NCI-H1092 treated with DMSO at 0.1 percent for 48 hours (cell line): ENCODE results near the gene SIMC1.

Experiments used
- DNase-seq: peaks from one replicate; lab custom pipeline; 2025; lab: John Stamatoyannopoulos, UW

Gene SIMC1

DNA sequence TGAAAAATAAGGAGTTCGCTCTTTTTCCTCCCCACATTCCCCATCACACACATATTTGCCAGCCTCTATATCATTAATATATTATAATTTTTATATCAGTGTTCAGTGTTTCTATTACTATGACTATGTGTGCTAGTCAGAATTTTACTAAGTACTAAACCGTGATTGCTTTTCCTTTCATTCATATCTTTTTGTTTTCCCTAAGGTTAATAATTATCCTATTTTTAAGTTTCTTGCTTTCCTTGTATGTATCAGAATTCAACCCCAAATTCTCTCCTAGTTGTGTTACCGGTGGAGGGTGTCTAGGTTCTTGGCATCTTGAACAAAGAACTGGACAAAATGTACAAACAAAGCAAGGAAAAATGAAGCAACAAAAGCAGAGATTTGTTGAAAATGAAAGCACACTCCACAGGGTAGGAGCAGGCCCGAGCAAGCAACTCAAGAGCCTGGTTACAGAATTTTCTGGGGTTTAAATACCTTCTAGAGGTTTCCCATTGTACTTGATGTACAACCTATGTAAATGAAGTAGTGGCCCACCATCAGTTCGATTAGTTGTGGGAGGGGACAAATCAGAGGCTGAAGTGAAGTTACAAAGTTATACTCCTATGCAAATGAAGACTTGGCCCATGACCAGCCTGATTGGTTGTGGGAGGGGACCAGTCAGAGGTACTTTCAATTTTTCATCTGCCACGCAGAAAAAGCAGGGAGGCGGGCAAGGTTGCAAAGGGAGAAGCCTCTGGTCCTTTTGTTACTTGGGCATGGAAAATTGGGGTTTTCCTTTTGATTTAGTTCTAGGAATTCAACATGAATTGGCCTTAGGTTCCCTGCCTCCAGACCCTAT lies 79.5 kb downstream of the SIMC1 start:
- DNase-seq = no peak

DNA sequence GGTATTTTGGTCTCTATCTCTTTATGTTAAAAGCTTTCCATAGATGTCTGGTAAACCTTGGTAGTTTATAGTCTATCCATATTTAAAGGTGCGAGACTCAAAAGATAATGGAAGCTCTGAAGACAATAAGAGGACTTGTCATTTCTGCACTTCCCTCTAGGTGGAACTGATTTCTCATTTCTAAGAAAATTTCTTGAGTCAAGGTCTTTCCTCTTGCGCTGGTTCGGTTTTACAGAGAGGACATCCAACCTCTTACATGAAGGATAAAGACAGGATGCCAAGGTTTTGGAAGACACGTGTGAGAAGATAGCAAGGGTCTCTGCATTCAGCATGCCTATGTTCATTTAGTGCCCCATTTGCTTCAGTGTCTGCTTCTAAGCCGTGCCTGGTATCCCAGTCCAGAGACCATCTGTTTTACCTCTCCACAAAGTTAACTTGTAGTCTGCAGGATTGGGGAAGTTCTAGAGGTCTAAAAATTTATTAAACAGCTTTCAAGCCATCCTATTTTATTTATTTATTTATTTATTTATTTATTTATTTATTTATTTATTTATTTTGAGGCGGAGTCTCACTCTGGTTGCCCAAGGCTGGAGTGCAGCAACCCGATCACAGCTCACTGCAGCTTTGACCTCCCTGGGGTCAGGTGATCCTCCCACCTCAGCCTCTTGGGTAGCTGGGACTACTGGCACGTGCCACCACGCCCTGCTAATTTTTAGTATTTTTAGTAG lies 81.8 kb downstream of the SIMC1 start:
- no peak for DNase-seq

DNA sequence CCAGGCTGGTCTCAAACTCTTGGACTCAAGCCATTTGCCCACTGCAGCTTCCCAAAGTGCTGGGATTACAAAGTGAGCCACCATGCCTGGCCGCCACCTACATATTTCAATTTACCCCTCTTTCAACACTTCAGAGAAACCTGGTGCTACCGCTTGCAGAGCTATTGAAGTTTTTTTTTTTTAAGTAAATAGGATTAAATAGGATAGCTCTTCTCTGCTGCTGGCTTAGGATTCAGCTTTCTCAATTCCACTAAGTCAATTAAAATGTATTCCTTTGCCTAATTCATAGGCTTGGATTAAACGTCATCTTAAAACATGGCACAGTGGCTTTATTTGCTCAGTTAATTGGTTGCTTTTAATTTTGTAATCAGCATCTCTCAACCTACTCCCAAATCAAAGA lies 82.4 kb downstream of the SIMC1 start:
- DNase-seq = no peak

DNA sequence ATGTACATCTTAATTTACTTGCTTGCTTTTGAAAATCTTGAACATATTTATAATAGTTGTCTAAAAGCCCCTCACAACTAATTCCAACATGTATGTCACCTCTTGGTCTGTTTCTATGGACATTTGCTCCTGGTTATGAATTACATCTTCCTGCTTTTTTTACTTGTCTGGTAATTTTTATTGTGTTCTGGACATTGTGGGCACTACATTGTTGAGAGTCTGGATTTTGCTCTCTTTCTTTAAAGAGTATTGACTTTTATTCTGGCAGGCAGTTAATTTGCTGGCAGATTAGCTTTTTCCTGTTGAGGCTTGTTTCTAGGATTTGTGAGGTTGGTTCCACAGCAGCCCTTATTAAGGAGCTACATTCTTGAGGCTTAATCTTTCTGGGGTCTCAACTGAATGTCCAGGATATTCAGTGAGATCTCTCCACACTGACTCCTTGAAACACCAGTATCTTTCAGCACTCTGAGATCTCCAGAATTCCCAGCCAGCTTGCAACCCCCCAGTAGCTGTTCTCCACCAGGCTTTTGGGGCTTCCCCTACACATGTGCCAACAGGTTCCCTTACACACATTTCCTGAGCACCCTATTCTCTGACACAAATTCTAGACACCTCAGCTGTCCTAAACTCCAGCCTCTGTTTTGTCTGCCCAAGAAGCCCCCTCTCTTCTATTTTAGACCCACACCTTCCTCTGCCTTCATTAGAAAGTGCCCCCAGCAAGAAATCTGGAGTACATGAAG lies 96.0 kb downstream of the SIMC1 start:
- DNase-seq = no peak

DNA sequence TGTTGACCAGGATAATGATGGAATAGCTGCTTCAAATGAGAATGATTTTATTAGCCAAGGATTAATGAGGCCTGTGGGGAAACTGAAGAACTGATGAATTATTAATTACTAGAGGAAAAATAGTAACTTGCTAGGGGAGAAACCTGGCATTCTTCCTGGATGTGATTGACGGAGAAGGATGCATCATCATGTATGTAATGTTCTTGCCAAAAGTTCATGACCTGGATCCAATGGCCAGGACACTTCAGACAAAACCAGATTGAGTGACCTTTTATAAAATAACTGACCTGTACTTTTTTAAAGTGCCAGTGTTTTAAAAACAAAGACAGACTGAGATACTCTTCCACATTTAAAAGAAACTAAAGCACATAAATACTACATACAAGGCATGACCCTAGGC lies 99.7 kb downstream of the SIMC1 start:
- DNase-seq = no peak

DNA sequence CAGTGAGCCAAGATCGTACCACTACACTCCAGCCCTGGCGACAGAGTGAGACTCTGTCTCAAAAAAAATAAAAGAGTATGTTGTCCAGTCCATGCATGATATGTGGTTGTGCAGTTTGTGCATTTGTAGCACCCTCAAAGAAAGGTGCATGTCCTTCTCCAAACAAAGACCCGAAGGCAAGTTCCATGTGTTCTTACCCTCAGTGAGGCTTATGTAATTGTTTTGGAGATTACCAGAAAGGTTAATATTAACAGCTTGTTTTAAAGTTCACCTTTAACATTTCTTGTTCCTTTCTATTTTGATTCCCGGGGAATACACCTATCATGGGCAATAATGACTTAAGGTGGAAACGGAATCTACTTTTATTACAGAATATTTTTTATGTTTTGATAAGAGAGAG lies 101.1 kb downstream of the SIMC1 start:
- no peak for DNase-seq

DNA sequence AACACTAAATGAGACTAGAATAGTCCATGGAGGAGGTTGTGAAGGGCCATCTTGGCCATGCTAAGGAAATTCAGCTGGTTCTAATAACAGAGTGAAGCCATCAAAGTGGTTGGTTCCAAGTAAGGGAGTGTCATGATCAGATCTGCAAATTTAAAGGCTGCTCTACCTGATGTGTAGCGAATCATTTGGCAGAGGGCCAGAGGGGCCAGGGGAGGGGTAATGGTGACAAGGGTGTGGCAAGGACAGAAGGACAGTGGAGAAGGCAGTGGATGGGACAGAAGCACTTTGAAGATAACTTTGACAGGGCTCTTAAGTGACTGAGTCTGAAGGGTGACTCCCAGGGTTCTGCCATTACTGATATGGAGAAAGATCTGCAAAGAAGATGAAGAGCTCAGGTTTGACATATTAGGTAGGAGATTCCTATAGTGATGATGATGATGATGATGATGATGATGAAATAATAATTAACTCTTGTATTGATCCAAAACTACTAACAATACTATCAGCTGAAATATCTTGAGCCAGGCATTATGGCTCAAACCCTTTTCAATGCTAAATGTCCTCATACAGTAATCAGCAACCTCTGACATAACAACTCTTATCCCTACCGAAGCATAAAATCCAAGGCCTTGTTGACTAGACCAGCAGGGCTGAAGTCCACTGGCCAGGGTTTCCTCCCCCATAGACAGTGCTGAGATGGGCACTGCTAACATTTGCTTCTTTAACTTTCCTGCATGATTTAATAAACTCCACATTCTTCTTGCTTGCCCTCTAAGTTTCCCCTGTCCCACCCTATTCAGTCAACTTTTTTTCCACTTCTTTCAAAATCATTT lies 103.3 kb downstream of the SIMC1 start:
- DNase-seq = no peak

DNA sequence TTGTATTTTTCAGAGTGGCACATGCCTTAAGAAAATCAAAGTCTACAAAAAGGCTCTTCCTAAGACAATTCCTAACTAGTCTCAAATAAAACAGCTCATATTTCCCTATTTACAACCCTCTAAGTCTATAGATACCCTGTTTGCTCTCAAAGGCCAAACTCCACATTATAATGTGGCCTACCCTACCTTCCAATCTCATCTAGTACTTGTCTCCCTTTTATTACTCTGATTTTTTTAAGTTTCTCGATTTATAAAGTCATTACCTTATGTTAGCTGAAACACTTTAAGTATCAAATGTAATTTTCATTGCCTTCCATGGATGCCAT lies 103.9 kb downstream of the SIMC1 start:
- no peak for DNase-seq

DNA sequence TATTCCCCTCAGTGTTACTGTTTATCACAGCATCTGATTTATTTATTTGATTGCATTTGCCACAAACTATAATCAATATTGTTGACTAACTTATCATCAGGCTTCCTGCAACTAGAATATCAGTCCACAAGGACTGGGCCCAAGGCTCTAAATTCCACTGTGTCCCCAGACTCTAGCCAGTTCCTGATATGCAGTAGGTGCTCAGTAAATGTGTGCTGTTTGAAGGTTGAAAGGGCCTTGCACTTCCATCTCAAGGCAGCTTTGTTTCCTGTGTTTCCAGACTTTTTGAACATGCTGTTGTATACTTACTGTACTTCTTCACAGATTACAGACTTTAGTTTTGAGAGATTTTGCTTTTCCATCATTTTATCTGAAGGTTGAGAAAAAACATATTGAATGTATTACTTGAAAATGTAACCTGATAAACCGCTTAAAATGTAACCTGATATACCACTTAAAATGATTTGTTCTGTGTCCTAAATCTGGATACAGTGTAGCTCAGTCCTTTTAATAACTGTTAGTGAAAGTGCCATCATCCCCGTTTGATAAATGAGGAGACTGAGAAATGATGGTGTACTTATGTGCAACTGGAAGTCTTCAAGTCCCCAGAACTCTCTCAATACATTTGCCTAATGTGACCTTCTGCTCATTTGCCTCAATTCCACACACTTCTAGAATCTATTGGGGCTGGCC lies 104.7 kb downstream of the SIMC1 start:
- DNase-seq = no peak

DNA sequence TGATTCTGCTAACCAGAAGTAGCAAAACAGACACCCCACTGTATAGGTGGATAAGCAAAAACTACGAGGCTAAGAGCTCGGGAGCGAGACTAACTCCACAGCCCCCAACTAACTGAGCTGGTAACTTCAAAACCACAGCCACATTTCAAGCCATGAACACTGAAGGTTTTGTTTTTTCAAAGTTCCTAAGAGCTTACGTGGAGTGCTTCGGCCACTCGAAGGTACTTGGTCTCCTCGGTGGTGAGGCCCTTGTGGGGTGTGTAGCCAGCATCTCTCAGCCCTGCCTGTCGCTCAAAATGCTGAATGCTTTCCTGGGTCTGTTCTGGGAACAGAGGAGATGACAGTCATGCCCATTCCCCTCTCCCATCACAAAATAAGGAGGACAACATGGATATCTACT lies 112.2 kb downstream of the SIMC1 start:
- DNase-seq = no peak

DNA sequence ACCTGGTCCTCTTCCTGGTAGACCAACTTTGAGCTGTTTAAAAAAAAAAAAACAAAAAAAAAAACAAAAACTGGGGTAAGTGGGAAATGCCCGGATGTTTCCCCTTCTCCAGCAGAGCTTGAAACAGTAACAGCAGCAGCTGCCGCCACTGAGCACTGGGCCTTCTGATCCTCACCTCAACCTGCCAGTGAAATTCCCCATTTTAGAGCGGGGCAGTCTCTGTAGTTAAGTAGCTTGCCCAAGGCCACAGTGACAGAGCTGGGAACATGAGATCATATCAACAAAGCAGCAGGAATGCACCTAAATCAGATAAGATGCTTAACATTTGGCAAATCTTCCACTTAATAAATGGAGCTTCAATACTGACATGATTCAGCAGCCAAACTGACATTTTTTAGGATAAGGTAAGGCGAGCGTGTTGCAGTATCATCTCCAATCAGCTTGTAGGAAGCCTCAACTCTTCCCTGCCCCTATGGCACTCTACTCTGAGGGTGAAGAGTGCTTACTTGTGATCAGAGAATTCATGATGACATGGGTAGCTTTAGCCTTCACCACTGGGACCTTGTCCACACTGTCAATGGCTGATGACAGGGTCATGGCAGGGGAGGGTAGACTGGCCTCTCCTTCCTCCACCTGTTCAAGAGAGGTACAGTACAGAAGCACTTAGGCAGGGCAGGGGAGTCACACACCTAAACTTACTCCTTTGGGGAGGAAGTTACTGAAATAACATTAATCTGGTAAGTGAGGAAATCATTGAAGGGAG lies 114.1 kb downstream of the SIMC1 start:
- DNase-seq = no peak

DNA sequence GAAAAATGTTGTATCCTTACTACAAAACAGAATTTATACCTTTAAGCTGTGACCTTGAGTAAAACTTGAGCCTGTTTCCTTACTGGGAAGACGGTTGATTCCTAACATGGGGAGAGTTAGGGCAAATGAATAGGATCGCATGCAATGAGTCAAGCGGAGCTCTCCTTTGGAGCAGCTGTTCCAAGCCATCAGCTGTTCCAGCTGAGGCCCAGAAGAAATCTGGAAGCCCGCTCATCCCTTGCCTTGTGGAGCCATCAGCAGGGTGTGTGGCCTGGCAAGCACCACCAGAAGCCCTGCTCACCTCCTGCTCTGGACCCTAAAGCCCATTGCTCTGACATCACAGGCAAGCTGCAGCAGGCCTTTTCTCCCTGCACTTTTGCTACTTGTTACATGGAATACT lies 115.3 kb downstream of the SIMC1 start:
- DNase-seq = no peak

DNA sequence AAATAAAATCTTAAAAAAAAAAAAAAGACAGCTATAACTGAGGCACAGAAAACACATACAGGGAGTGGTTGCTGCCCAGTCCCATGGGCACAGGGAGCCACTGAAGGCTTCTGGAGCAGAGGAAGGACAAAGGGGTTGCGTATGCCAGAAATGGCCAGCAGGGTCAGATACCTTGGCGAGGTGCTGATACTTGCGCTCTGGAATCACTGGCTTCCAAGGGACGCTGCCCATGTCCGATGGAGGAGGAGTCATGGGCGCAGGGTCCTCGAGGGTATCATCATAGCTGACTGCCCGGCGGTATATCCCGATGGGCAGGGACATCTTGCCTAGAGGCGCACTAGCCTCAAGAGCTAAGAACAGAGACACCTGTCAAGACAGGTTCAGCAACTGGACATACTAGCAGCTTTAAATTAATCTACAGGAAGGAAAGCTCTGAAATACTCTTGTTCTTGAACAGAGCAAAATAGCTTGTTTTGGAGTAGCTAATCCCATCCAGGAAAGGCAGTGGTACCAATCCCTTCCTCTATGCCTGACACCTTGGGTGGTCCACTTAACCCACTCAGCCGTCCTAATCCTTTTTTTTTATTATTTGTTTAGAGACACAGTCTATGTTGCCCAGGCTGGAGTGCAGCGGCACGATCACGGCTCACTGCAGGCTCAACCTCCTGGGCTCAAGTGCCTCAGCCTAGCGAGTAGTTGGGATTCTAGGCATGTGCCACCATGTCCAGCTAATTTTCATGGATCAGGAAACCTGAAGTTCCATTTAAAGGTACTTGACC lies 117.4 kb downstream of the SIMC1 start:
- DNase-seq = no peak

DNA sequence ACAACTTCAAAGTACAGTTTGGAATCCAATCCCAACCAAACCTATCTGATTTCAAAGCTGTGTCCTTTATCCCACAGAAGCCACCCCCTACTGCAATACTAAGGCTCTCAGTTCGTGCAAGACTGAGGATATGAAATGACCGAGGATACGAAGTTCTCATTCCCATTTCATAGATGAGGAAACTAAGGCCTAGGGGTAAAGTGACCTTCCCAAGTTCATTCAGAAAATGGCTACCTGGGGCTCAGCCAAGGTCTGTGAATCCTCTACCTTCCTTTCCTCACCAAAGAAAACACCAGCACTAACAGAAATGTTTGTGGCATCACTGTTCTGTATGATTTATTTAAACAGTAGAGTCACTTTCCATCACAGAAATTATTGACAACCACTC lies 117.9 kb downstream of the SIMC1 start:
- no peak for DNase-seq

DNA sequence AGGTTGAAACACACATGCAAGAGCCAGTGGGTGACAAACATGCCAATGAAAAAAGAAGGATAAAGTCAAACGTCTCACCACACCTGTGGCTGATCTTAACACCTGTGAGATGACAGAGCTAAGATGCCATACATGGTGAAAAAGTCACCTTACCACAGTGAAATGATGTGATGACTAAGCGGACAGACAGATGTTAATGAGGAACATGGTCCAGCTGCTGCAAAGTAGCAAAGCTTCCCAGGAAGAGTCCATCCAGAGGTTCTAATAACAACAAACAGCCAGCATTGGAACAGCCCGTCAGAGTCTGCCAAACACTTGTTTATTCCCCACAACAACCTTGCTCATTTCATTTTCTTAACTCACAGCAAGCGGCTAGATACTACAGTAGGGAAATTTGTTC lies 121.4 kb downstream of the SIMC1 start:
- no peak for DNase-seq

DNA sequence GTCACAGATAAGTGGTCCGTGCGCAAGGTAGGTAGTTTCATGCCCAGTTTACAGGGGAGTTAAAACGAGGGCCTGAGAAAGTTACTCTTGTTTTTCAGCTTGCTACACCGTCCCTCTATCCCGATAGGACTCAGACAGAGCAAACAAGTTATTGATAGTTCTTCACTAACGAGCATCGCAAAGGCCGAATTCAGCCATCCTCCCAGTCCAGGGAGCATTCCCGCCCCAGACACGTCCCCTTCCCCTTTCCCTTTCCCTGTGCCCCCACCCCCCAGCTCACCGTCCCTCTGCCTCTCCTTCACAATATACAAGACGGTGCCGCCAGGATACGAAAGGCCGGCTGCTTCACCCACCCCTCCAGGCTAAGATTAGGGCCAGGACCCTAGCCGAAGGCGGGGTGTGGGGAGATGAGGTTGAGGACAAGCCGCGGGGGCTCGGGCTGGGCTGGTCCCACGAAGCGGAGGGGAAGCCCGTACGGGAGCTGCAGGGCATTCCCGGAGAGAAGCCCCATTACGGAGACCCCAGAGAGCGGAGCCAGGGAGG lies 122.7 kb downstream of the SIMC1 start:
- no peak for DNase-seq

DNA sequence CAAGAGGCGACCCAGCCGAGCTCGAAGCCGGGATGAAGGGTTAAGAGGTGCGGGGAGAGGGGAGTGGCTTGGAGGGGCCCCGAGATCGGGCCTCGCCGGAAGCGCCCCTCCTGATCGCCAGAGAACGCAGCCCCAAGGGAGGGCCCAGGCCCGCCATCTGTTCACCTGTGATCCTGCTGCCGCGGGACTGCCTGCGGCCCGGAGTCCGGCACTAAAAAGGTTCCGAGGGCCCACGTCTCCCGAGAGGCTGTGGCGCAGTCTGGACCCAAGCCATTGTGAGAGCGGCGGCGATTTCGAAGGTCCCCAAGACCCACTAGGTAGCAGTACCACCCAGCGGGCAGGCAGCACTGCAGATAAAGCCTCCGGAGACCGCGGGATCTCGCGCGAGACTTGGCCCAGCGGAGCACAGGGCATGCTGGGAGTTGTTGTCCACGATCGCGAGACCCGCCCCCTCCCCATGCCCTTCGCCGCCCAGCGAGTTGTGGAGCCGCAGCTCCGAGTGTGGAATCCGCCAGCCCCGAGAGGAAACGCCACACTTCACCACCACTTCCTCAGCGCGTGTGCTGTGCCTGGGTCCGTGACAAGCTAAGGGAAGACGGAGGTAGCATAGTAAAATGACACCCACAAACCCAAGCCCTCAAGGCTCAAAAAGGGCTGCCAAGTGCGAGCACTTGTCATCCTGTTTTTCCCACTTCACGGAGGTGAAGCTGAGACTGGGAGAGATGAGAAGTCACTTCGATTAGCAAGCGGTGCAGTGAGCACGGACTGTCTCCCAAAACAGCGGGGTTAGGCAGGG lies 123.4 kb downstream of the SIMC1 start, which contains the start of gene KIAA1191:
Gene KIAA1191, minus strand, starts transcription at position 328 of the 796 bp plus-strand sequence. CDS start 2,256 bp downstream, outside the sequence.
- peak; percentile 83 for DNase-seq

DNA sequence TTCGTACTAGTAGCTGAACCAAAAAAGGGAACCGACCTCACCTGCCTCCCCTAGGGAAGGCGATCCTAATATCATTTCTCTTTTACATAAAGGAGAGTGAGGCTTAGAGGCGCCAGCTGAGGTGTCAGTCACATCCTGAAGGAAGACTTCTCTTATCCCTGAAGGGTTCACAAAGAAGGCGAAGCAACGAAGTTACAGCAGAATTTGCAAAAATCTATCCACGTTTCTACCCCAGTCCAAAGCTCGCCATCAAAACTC lies 123.9 kb downstream of the SIMC1 start:
- no peak for DNase-seq

DNA sequence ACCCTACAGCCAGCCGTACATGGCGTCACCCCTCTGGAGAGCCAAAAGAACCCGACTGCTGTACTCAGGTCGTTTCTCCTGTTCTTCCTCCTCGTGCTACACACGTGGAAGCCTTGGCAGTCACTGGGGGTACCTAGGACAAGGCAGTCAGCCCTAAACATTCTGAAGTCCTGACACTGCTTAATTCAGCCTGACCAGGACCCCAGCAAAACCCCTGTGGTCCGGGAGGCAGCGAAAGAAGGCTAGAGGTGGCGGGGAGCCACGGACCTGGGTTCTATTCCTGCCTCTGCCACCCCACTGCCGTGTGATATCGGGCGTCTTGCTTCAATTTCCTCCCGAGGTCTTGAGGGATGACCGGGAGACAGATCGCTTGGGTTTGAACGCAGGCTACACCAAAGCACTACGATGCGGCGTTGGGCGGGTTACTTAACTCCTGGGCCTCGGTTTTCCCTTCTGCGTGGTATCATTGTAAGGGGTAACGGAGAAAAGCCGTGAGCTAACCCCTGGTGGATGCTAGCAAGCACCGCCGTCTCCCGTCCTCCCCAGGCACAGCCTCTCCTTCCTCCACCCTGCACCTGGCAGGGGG lies 126.6 kb downstream of the SIMC1 start:
- DNase-seq = no peak
